Measurements from ENCODE around the gene SORCS1.

Gene SORCS1

DNA sequence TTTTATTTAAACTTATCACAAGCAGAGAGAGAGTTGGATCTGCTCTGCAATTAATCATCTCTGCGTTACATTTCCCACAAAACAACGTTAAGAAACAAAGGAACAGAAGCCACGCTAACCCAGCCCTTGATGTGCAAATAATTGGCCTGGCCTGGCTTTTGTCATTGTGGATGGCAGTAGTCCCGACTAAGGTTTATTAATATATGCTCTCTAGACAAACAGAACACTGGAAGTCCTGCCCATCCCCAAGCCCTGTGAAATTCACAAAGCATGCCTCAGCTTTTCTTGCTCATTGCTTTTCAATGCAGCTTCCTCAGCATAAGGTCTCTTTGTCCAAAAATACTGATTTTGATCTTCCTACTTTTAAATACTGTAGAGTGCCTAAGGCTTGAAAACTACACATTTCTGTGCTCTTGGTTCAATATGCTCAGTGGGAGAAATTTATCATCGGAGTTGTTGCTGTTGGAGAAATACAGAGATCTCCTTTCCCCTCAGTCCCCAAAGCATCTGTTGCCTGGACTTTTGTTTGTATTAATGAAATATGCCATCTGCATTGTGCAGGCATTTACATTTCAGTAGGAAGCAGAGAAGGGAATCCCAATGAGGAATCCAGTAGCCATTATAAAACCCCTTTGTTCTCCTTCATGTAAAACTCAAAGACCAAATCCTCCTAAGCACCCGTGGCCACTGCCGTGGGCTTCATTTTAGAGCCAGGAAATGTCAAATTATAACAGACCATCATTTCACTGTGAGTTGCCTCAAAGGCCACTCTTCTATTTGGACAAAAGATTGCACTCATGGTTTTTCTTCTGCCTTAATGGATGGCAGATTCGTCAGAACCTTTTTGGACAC lies 61.1 kb downstream of the SORCS1 start:
- no peak for DNase-seq

- no peak for DNase-seq
Observed at GRCh38 chr10:107098326-107098725, 66.2 kb downstream of the SORCS1 start.

GRCh38 chr10:107094824-107095522 lies 69.5 kb downstream of the SORCS1 start:
- no peak for DNase-seq

GRCh38 chr10:107092321-107092720 lies 72.2 kb downstream of the SORCS1 start:
- no peak for DNase-seq

- DNase-seq = no peak
Observed at GRCh38 chr10:107091126-107091525, 73.4 kb downstream of the SORCS1 start.

DNA sequence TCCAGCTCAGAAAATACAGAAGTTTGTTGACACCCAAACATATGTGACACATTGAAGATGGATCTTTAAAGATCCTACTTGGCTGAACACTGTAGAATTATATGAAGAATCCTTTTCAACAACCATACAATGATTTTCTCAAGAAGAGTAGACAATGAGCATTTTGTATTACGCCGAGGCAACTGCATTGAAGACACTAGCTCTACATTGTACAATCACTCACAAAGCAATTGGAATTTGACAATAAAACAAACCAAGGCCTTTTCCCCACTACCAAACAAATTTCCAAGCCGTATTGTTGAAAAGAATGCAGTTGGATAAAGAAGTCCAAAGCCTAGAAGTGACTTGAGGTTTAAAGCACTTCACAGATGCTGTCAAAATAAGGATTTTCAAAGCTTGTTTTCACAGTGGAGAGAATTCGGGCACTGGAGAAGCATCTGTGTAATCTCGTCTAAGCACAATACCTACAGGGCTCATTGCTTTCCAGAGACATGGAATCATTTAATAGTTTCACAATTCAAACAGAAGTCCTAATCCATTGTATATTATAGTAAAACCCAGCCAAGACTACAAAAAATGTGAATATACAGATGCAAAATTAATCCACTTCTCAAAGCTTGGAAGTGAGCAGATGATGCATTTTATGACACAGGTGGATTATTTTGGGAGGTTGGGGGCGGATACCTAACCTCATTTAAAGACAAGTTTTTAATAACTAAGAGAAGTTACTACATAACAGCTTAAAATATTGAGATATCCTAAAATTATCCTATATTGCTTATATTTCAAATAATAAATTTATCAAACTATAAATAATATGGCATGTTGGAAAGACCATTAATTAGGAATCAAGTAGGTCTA lies 78.6 kb downstream of the SORCS1 start:
- DNase-seq = no peak

- no peak for DNase-seq
Observed at GRCh38 chr10:107083388-107084009, 81.0 kb downstream of the SORCS1 start.

GRCh38 chr10:107081644-107082043 lies 82.9 kb downstream of the SORCS1 start:
- DNase-seq = no peak

GRCh38 chr10:107075117-107075516 lies 89.4 kb downstream of the SORCS1 start:
- DNase-seq = no peak

DNA sequence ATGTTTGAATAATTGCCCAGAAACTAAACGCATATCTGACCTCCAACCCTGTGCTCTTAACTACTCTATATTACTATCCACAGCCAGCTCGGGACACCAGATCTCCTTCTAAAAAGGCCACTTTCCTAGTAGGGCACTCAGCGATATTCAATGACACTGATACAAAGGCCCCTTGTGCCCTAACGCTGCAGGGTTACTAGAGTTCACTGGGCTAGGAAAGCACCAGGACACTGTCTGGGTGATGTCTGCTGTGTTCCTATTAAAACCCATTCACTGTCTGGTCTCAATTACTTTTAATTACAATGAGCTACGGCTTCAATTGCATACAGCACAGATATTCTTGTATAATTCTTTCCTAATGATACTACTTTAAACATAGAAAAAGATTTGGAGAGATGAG lies 91.7 kb downstream of the SORCS1 start:
- DNase-seq = no peak

GRCh38 chr10:107072028-107072427 lies 92.5 kb downstream of the SORCS1 start:
- no peak for DNase-seq

DNA sequence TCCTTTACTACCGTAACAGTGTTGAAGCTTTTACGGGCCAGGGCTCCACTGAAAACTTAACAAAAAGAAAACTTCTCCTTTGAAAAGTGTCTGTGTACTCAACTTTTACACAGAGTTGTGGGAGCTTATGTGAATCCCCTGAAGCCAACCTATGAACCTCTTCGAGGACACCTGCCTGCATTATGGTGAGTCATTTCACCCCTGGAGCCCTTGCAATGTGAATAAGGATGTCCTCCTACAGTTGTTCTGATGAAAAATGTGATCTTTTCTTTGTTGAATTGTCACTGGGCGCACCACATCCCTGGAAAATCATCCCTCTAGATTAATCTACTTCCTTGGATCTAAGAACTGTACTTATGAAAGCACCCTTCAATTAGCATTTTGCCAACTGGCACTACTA lies 93.2 kb downstream of the SORCS1 start:
- DNase-seq = no peak

DNA sequence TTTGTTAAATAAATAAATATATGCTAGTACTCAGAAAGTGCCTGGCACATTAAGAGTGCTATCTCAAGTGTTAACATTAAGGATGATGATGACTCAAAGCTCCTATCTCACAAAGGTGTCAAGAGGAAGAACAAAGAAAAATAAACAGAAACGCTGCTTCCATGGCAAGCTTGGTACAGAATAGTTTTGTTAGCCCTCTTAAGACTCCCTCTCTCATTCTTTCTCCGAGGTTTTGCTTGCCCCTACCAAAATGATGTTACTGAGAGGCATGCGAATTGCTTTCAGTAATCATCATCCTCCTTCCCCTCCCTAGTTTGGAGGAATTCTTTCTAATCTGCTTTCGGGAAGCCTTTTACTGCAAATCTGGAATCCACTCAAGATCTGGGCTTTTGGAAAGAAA lies 96.7 kb downstream of the SORCS1 start:
- DNase-seq = no peak

- no peak for DNase-seq
Observed at GRCh38 chr10:107064075-107064474, 100.4 kb downstream of the SORCS1 start.

GRCh38 chr10:107059872-107060271 lies 104.6 kb downstream of the SORCS1 start:
- DNase-seq = no peak

- DNase-seq = no peak
Observed at GRCh38 chr10:107059068-107059804, 105.3 kb downstream of the SORCS1 start.

- DNase-seq = no peak
Observed at GRCh38 chr10:107058331-107058730, 106.2 kb downstream of the SORCS1 start.

- DNase-seq = no peak
Observed at GRCh38 chr10:107056182-107056581, 108.3 kb downstream of the SORCS1 start.

DNA sequence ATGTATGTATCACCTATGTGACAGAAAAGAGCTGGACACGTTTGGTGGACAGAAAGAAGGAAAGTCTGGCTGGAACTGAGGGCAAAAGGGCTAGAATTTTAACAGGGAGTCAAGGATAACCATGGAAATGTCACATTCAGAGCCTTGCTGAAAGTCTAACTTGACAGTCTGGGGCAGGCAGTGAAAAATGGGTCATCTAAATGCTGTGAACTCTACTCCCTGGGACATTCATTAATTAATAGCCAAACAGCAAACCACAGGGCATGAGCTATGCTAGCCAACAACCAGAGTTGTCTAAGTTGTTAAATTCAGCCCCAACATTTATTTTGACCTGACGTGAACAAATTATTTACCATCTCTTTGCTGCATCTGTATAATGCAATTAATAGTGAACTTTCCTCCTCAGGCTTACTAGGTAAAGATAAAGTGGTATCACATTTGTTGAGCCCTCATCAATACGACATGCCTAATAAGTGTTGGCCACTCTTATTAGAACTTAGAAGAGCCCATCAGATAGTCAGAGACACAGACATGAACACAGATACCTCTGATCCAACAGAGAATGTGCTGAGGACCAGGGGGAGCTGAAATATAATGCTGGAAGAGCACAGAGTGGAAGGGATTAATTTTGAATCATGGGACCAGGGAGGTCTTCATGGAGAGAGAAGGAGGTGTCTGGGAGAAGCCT lies 109.9 kb downstream of the SORCS1 start:
- DNase-seq = no peak

DNA sequence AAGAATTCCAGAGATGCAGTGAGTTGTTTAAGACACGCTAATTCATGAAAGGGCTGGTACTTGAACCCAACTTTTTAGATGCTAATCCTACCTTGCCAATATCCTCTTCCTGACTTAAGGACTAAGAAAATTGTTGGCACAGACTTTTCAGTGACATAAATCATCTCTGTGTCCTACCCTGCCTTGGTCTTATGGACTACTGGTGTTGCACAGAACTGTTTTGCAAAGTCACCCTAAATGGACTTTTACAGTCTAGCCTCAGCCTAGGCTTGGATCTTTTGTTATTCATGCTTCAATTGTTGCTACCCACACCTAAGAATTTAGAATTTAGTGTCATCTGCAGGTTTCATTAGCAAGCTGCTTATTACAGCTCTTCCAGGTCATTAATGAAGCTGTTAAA lies 112.7 kb downstream of the SORCS1 start:
- no peak for DNase-seq

DNA sequence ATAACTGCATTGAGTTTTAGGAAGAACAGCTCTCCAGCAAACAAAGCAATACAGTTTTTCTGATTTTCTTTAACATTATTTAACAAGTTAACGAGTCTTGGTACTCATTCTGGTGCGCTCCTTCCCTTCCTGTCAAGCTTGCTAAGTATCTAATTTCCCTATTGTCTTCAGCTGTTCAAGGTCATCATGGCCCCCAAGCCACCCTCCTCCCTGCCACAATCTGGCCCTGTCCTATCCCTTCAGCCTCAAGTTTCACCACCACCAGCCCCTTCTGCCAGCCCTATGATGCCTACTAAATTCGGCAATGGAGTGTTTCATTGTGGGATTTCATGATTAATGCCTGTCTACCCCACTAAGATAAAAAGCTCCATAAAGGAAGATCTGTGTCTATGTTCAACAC lies 121.0 kb downstream of the SORCS1 start:
- no peak for DNase-seq

All from cerebellar nuclear complex (tissue), 1 donor.